Stimulated activated CD4-positive, alpha-beta T cell treated with anti-CD3 and anti-CD28 coated beads, Interleukin-12 subunit alpha, Interleukin-12 subunit beta, amount 100 ng/mL, for 48 hours (primary cell): ENCODE measurements around the gene ERP44.

Experiments used
- DNase-seq, 3 donors: peaks; one replicate each; pipeline ENCODE4 v3.0.0-alpha.2; 2020; ENCODE audit warnings: low read depth in 2 of 3, low spot score in 1 of 3

ERP44 gene

DNA sequence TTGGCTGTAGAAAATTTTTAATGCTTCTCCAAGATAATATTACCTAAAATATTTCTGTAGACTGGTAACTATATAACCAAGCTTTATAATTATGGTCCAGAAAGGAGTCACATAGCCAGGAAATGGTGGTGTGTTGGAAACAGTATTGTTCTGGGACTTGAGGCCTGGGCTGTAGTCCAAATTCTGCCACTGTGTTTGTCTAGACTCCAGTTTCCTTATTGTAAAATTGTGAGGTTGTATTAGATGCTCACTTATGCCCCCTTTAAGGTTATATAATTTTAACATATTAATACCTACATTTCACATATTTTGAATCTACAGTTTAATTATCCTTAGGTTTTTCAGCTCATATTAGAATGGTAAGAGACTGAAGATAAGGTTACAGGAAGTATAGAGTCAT is 149.9 kb downstream of the ERP44 start:
- no peak for DNase-seq

- DNase-seq: no peak
These were observed 150.3 kb downstream of the ERP44 start for GRCh38 chr9:99948482-99948881.

- no peak for DNase-seq
These were observed 151.4 kb downstream of the ERP44 start for GRCh38 chr9:99947395-99947794.

DNA sequence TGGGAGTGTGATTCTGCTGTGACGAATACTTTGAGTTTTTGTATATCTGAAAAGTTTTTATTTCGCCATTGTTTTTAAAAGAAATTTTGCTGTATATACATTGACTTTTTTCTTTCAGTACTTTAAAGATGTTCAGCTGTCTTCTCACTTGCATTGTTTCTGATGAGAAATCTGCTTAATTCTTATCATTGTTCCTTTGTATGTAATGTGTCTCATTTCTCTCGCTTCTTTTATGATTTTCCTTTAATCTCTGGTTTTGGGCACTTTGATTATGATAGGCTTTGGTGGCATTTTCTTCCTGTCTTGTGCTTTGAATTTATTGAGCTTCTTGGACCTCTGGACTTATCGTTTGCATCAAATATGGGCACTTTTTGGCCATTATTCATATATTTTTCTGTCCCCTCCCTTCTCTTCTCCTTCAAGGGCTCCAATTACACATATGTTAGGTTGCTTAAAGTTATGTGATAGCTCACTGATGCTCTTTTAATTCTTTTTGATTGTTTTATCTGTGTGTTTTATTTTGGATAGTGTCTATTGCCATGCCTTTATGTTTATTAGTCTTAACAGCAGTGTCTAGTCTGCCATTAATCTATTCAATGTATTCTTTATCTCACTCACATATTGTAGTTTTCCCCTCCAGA is 161.7 kb downstream of the ERP44 start:
- no peak for DNase-seq

DNA sequence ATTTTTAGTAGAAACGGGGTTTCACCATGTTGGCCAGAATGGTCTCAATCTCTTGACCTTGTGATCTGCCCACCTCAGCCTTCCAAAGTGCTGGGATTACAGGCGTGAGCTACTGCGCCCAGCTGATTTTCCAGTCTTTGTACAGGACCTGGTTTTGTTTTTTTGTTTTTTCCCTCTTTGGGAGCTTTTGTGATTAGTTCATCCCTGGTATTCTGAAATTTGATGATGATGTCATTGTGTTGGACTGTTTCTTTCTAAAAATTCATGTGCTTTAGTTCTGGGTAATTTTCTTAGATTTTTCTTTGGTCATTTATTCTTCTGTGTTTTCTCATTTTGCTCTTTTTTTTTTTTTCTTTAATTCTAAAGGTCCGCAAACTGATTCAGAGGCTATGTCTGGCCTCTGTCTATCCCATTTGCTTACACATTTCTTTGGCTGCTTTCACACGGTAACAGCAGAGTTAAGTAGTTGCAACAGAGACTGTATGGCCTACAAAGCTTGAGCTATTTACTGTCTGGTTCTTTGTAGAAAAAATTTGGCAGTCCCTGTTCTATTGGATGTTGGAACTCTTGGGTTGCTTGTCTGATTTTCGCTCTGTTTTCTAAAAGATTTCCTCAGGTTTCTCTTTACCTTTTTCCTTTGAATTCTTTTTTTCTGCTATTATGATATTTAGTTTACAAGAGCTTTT is 167.5 kb downstream of the ERP44 start:
- no peak for DNase-seq

GRCh38 chr9:99929652-99930051 is 169.1 kb downstream of the ERP44 start:
- no peak for DNase-seq
